Measurements from ENCODE around the gene L1CAM.

The L1CAM gene

DNA sequence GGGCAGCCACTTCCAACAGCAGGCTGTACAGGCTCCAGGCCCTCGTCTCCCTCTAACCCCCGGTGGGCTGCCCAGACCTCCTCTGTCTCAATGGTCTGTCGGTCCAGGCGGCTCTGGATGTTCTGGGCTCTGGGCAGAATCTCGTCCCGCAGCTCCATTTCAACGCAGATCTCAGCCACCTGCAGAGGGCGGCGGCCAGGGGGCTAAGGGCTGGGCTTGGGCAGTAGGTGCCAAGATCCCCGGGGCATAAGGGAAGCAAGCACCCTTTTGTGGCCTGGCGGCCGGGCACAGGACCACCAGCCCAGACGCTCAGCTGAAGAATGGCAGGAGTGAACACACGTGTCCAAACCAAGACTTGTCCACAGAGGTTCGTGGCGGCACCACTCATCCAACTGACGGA lies 27.7 kb upstream of the L1CAM start:
- H3K36me3 ChIP-seq (ENCODE audit: control insufficient read depth in 2 of 2, insufficient read depth in 1 of 2, low read length in 2 of 2), result no peaks in the 10 kb centered on the region
- H3K9me3 ChIP-seq (ENCODE audit: control insufficient read depth, insufficient read depth, low read depth, low read length), result no peaks in the 10 kb centered on the region
- no peaks in the 10 kb centered on the region for H3K4me1 ChIP-seq (ENCODE audit: control insufficient read depth, insufficient read depth, low read length)
- TF ChIP-seq, protein P1, sequence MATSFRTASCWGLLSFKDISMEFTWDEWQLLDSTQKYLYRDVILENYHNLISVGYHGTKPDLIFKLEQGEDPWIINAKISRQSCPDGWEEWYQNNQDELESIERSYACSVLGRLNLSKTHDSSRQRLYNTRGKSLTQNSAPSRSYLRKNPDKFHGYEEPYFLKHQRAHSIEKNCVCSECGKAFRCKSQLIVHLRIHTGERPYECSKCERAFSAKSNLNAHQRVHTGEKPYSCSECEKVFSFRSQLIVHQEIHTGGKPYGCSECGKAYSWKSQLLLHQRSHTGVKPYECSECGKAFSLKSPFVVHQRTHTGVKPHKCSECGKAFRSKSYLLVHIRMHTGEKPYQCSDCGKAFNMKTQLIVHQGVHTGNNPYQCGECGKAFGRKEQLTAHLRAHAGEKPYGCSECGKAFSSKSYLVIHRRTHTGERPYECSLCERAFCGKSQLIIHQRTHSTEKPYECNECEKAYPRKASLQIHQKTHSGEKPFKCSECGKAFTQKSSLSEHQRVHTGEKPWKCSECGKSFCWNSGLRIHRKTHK (tag by site-specific recombination; IDR thresholded peaks at IDR 0.05), result no peak
- TF ChIP-seq, protein P2, sequence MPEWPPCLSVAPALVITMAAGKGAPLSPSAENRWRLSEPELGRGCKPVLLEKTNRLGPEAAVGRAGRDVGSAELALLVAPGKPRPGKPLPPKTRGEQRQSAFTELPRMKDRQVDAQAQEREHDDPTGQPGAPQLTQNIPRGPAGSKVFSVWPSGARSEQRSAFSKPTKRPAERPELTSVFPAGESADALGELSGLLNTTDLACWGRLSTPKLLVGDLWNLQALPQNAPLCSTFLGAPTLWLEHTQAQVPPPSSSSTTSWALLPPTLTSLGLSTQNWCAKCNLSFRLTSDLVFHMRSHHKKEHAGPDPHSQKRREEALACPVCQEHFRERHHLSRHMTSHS (tag by site-specific recombination; IDR thresholded peaks at IDR 0.05), result no peak
- TF ChIP-seq SP7 (tag by site-specific recombination; IDR thresholded peaks at IDR 0.05) (no peak), ZNF335 (tag by site-specific recombination; conservative IDR thresholded peaks at IDR 0.05) (no peak), ZNF561 (tag by site-specific recombination; IDR thresholded peaks at IDR 0.05; ENCODE audit: borderline replicate concordance) (no peak), ZNF155 (tag by site-specific recombination; IDR thresholded peaks at IDR 0.05) (no peak), ZFP3 (tag by site-specific recombination; IDR thresholded peaks at IDR 0.05; ENCODE audit: low read depth) (no peak), ZNF132 (tag by site-specific recombination; IDR thresholded peaks at IDR 0.05; ENCODE audit: borderline replicate concordance) (no peak), ZNF404 (tag by site-specific recombination; IDR thresholded peaks at IDR 0.05) (no peak), ZNF121 (tag by site-specific recombination; IDR thresholded peaks at IDR 0.05) (no peak), PRDM1 (tag by site-specific recombination; IDR thresholded peaks at IDR 0.05) (no peak), ZNF354C (tag by site-specific recombination; IDR thresholded peaks at IDR 0.05; ENCODE audit: borderline replicate concordance, low read depth) (no peak), SCRT1 (tag by site-specific recombination; IDR thresholded peaks at IDR 0.05; ENCODE audit: borderline replicate concordance) (no peak), RBAK (tag by site-specific recombination; IDR thresholded peaks at IDR 0.05) (no peak), ZNF677 (tag by site-specific recombination; IDR thresholded peaks at IDR 0.05) (no peak)
- TF ChIP-seq, protein P3, sequence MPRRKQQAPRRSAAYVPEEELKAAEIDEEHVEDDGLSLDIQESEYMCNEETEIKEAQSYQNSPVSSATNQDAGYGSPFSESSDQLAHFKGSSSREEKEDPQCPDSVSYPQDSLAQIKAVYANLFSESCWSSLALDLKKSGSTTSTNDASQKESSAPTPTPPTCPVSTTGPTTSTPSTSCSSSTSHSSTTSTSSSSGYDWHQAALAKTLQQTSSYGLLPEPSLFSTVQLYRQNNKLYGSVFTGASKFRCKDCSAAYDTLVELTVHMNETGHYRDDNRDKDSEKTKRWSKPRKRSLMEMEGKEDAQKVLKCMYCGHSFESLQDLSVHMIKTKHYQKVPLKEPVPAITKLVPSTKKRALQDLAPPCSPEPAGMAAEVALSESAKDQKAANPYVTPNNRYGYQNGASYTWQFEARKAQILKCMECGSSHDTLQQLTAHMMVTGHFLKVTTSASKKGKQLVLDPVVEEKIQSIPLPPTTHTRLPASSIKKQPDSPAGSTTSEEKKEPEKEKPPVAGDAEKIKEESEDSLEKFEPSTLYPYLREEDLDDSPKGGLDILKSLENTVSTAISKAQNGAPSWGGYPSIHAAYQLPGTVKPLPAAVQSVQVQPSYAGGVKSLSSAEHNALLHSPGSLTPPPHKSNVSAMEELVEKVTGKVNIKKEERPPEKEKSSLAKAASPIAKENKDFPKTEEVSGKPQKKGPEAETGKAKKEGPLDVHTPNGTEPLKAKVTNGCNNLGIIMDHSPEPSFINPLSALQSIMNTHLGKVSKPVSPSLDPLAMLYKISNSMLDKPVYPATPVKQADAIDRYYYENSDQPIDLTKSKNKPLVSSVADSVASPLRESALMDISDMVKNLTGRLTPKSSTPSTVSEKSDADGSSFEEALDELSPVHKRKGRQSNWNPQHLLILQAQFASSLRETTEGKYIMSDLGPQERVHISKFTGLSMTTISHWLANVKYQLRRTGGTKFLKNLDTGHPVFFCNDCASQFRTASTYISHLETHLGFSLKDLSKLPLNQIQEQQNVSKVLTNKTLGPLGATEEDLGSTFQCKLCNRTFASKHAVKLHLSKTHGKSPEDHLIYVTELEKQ (tag by site-specific recombination; IDR thresholded peaks at IDR 0.05; ENCODE audit: borderline replicate concordance), result no peak
- TF ChIP-seq, protein P4, sequence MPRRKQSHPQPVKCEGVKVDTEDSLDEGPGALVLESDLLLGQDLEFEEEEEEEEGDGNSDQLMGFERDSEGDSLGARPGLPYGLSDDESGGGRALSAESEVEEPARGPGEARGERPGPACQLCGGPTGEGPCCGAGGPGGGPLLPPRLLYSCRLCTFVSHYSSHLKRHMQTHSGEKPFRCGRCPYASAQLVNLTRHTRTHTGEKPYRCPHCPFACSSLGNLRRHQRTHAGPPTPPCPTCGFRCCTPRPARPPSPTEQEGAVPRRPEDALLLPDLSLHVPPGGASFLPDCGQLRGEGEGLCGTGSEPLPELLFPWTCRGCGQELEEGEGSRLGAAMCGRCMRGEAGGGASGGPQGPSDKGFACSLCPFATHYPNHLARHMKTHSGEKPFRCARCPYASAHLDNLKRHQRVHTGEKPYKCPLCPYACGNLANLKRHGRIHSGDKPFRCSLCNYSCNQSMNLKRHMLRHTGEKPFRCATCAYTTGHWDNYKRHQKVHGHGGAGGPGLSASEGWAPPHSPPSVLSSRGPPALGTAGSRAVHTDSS (tag by site-specific recombination; IDR thresholded peaks at IDR 0.05), result no peak
- TF ChIP-seq, protein P5, sequence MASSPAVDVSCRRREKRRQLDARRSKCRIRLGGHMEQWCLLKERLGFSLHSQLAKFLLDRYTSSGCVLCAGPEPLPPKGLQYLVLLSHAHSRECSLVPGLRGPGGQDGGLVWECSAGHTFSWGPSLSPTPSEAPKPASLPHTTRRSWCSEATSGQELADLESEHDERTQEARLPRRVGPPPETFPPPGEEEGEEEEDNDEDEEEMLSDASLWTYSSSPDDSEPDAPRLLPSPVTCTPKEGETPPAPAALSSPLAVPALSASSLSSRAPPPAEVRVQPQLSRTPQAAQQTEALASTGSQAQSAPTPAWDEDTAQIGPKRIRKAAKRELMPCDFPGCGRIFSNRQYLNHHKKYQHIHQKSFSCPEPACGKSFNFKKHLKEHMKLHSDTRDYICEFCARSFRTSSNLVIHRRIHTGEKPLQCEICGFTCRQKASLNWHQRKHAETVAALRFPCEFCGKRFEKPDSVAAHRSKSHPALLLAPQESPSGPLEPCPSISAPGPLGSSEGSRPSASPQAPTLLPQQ (tag by site-specific recombination; IDR thresholded peaks at IDR 0.05), result no peak
- CTCF ChIA-PET, result interaction anchor here (1.1 to 9.6 kb wide), 2 partner anchors 10 to 37 kb away, joined by 3 to 72 read pairs; no protein-coding TSS in a partner anchor
- no peak overlapping the region for H3K4me3 ChIP-seq (ENCODE audit: low read depth, low read length)
- no peak overlapping the region for H3K27ac ChIP-seq (ENCODE audit: extremely low read depth, low read depth, low read length)
- POLR2A ChIA-PET, result interaction anchor here (1.3 to 1.7 kb wide), 2 partner anchors 12 to 15 kb away, joined by 6 read pairs; no protein-coding TSS in a partner anchor

Data from HEK293 (cell line).